Thymus (tissue), 11 donors: ENCODE measurements around the gene DMD. TPM values are rescaled to one million over a fixed set of nuclear protein-coding genes. Genes with fewer than 3 reads are reported as not detected.
"Not testable (repeated sequence)": the region's sequence is repeated elsewhere in the genome, so short reads cannot be mapped to it uniquely, and the experiment has no call there.

Source experiments
- DNase-seq, 9 donors: peaks; one replicate each; pipeline ENCODE4 v3.0.0-alpha.2; 2013; ENCODE audit warnings: low spot score in 9 of 9, low read depth in 6 of 9, missing footprints in 1 of 9
- H3K27ac ChIP-seq, 2 donors: one replicate each; pipeline ENCODE4 v1.5.1; 2013; ENCODE audit warnings: control low read depth in 1 of 2, low read depth in 1 of 2, low read length in 1 of 2, mild to moderate bottlenecking in 1 of 2, moderate library complexity in 1 of 2
- H3K27me3 ChIP-seq, 2 donors: one replicate each; pipeline ENCODE4 v1.5.1; 2013; ENCODE audit warnings: low read length in 1 of 2; ENCODE audit not compliant: control insufficient read depth in 2 of 2, insufficient read depth in 1 of 2
- H3K36me3 ChIP-seq, 2 donors: one replicate each; pipeline ENCODE4 v1.5.1; 2013; ENCODE audit warnings: low read length in 1 of 2, mild to moderate bottlenecking in 1 of 2, moderate library complexity in 1 of 2; ENCODE audit not compliant: control insufficient read depth in 2 of 2, insufficient read depth in 2 of 2
- H3K4me1 ChIP-seq, 2 donors: one replicate each; pipeline ENCODE4 v1.5.1; 2013; ENCODE audit warnings: low read length in 2 of 2; ENCODE audit not compliant: control insufficient read depth in 2 of 2, insufficient read depth in 2 of 2
- H3K4me3 ChIP-seq, 2 donors: one replicate each; pipeline ENCODE4 v1.5.1; 2013; ENCODE audit warnings: low read length in 2 of 2, control low read depth in 1 of 2, mild to moderate bottlenecking in 1 of 2
- H3K9me3 ChIP-seq, 2 donors: one replicate each; pipeline ENCODE4 v1.5.1; 2013; ENCODE audit warnings: low read length in 1 of 2, mild to moderate bottlenecking in 1 of 2; ENCODE audit not compliant: control insufficient read depth in 2 of 2, insufficient read depth in 1 of 2
- WGBS: extraction: QIAGEN DNeasy Blood & Tissue Kit; methylation state at CpG from one replicate; pipeline ENCODE4 v1.1.7; 2013; 5-methylcytosine and 5-hydroxymethylcytosine counted together
- polyA plus RNA-seq: library from polyadenylated mRNA; stranded (reverse); fragments of 200-250 nt; gene quantifications from one replicate; pipeline ENCODE4 v1.2.3, GENCODE V29; 2013
- total RNA-seq: library from RNA; stranded (reverse); fragments of 120-200 nt; gene quantifications from one replicate; pipeline ENCODE4 v1.2.4, GENCODE V29; 2013
- donor health status: healthy.

DMD gene
- total and polyA plus RNA-seq, 2 donors = 4.7 to 5.7 TPM

DNA sequence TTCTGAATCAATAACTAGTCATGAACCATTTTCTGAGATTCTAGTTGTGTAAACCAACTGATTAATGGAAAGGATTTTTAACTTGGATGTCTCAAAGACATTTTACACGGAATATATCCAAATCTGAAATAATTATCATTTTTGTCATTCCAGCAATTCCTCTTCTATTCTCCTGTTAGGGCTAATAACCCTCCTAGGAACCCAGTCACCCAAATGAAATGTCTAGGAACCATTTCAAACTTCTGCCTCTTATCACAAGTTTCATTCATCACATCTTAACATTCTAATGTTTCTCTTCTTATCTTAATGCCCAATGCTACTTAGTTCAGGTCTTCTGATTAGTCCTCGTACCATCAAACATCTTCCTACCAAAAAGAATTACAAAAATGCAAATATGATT is 639.8 kb downstream of the DMD start:
- 80% methylated on average over 2 of the region's 2 CpGs for WGBS
- H3K36me3 ChIP-seq = no peaks in the 10 kb centered on the region
- DNase-seq = no peak

GRCh38 chrX:32562261-32562660 is 649.1 kb downstream of the DMD start:
- Histone ChIP-seq H3K36me3 (no peaks in the 10 kb centered on the region), H3K9me3 (no peaks in the 10 kb centered on the region), H3K27ac (no peak overlapping the region), H3K4me1 (no peaks in the 10 kb centered on the region), H3K4me3 (no peak overlapping the region), H3K27me3 (no peaks in the 10 kb centered on the region)
- 89% methylated on average over 4 of the region's 4 CpGs for WGBS
- DNase-seq = no peak

More for the DNA sequence above, 639.8 kb downstream of the DMD start:
- Histone ChIP-seq H3K27ac (no peak overlapping the region), H3K27me3 (no peaks in the 10 kb centered on the region), H3K4me3 (no peak overlapping the region), H3K4me1 (no peaks in the 10 kb centered on the region), H3K9me3 (no peaks in the 10 kb centered on the region)

DNA sequence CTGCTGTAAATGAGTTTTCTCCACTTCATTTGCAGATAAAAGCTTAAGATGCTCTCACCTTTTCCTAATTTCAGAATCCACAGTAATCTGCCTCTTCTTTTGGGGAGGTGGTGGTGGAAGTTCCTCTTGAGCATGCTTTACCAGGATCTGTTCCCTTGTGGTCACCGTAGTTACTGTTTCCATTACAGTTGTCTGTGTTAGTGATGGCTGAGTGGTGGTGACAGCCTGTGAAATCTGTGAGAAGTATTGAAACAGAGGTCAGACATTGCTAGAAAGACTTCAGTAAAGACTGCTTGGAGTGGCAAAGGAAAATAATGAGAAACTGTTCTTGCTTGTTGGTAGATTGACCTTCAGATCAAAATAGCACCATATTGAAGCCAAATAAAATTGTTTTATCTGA is 666.2 kb downstream of the DMD start:
- Histone ChIP-seq H3K9me3 (no peaks in the 10 kb centered on the region), H3K4me1 (no peaks in the 10 kb centered on the region), H3K36me3 (no peaks in the 10 kb centered on the region), H3K27ac (no peak overlapping the region), H3K27me3 (no peaks in the 10 kb centered on the region), H3K4me3 (no peak overlapping the region)
- WGBS = 80% methylated on average over 1 of the region's 1 CpG
- DNase-seq = no peak

GRCh38 chrX:32538554-32538953 is 672.8 kb downstream of the DMD start:
- Histone ChIP-seq H3K27me3 (no peaks in the 10 kb centered on the region), H3K36me3 (no peaks in the 10 kb centered on the region), H3K4me1 (no peaks in the 10 kb centered on the region), H3K4me3 (no peak overlapping the region), H3K9me3 (no peaks in the 10 kb centered on the region), H3K27ac (no peak overlapping the region)
- DNase-seq = no peak
- 93% methylated on average over 8 of the region's 8 CpGs for WGBS

DNA sequence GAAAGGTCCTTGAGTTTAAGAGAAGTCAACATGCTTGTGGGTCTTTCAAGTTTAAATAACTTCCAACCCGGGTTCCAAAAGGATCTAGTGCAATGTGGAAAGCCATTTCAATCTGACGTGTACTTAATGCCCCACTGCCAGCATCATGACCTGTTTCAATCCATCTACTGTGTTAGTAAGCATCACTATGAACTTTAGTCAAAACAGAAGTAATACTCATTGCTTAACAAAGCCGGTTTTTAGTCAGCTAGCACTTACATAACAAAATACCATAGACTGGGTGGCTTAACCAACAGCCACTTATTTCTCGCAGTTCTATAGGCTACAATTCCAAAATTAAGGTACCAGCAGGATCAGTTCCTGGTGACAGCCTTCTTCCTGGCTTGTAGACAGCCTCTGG is 677.5 kb downstream of the DMD start:
- no peaks in the 10 kb centered on the region for H3K36me3 ChIP-seq
- no peak for DNase-seq
- 95% methylated on average over 4 of the region's 4 CpGs for WGBS

DNA sequence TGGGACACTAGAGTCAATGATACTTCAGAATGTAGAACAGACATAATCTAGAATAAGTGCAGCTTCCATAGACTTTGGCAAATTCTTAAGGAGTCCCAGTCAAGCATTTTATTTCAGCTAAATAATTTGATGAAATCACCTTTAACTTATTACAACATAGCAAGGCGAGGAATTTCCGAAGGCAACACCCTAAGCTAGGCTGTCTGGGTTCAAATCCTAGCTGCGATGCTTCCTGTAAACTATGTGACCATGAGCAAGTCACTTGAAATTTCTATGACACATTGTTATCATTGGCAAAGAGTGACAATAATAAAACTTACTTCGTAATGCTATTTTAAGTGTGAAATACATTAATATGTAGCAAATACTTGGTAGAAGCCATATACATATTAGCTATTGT is 679.1 kb downstream of the DMD start:
- Histone ChIP-seq H3K9me3 (no peaks in the 10 kb centered on the region), H3K27me3 (no peaks in the 10 kb centered on the region), H3K4me1 (no peaks in the 10 kb centered on the region), H3K27ac (no peak overlapping the region), H3K36me3 (no peaks in the 10 kb centered on the region), H3K4me3 (no peak overlapping the region)
- DNase-seq = no peak
- WGBS = 95% methylated on average over 4 of the region's 4 CpGs

More for the DNA sequence above, 677.5 kb downstream of the DMD start:
- Histone ChIP-seq H3K4me3 (no peak overlapping the region), H3K9me3 (no peaks in the 10 kb centered on the region), H3K27me3 (no peaks in the 10 kb centered on the region), H3K27ac (no peak overlapping the region), H3K4me1 (no peaks in the 10 kb centered on the region)

GRCh38 chrX:32530802-32531403 is 680.4 kb downstream of the DMD start:
- DNase-seq = peak in 5 of 9 donors; percentile 2 to 49 (median 4)
- no peak overlapping the region for H3K27ac ChIP-seq
- H3K4me1 ChIP-seq = no peaks in the 10 kb centered on the region
- no peak overlapping the region for H3K4me3 ChIP-seq
- WGBS = under 1% methylated on average over 3 of the region's 3 CpGs
- no peaks in the 10 kb centered on the region for H3K36me3 ChIP-seq
- no peaks in the 10 kb centered on the region for H3K9me3 ChIP-seq
- H3K27me3 ChIP-seq = no peaks in the 10 kb centered on the region

DNA sequence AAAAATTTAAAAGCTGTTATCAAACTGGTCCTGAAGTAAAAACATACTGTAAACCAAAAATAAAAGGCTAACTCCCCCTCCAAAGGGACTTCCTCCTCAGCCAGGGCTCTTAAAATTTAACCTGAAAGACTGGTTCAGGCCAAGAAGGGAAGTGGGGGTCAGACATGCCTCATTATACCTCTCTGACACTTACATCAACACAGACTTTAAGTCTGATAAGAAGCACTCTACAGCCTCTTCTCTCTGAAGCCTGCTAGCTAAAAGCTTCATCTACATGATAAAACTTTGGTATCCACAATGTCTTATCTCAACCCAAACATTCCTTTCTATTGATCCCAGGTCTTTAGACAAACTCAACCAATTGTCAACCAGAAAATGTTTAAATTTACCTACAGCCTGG is 682.9 kb downstream of the DMD start:
- not testable (repeated sequence) for DNase-seq, H3K4me3 ChIP-seq, H3K27me3 ChIP-seq, H3K27ac ChIP-seq, H3K4me1 ChIP-seq, H3K36me3 ChIP-seq, H3K9me3 ChIP-seq

DNA sequence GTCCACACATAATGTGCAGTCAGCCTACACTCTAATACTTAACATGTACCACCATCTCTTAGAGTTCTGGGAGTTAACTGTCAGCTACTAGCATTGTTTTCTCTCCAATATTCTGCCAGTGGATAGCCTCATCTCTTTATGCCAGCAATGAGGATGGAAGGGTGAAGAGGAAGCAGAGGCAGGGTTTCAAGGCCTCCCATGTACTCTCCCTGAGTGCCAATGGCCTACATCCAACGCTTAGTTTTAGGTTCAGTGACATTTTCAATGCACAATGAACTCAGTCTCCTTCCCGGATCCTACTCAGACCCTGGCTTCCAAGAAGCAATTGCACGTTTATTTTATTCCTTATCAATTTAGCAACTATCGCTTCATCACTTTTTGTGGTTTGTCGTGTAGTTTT is 686.1 kb downstream of the DMD start:
- no peaks in the 10 kb centered on the region for H3K36me3 ChIP-seq
- no peaks in the 10 kb centered on the region for H3K9me3 ChIP-seq
- no peaks in the 10 kb centered on the region for H3K27me3 ChIP-seq
- no peaks in the 10 kb centered on the region for H3K4me1 ChIP-seq
- H3K4me3 ChIP-seq = no peak overlapping the region
- 97% methylated on average over 5 of the region's 5 CpGs for WGBS
- no peak overlapping the region for H3K27ac ChIP-seq
- no peak for DNase-seq

DNA sequence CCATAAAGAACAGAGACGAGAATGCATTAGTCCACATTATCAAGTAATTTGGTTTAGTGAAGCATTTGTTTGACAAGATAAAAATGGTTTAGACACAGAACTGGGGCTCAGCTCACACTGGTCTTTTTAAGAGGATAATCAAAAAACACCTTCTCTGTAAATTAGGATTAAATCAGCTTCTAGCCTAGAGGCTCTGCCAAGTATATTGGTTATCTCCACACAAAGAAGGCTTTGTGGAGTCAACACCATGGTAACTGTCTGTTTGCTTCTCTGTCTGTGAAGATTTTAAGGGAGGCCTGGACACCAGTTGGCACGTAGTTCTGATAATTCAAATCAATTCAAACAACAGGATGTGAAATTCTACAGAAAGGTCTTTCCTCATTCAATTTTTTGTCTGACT is 687.0 kb downstream of the DMD start:
- DNase-seq = no peak
- Histone ChIP-seq H3K4me1 (no peaks in the 10 kb centered on the region), H3K9me3 (no peaks in the 10 kb centered on the region), H3K27ac (no peak overlapping the region), H3K4me3 (no peak overlapping the region), H3K36me3 (no peaks in the 10 kb centered on the region), H3K27me3 (no peaks in the 10 kb centered on the region)
- WGBS = 94% methylated on average over 2 of the region's 2 CpGs
